Measurements from ENCODE around the gene COPZ1. TPM values are rescaled to one million over a fixed set of nuclear protein-coding genes. Genes with fewer than 3 reads are reported as not detected.

The COPZ1 gene
- total and polyA plus RNA-seq, 4 donors: 98.8 to 163 (median 136) TPM

DNA sequence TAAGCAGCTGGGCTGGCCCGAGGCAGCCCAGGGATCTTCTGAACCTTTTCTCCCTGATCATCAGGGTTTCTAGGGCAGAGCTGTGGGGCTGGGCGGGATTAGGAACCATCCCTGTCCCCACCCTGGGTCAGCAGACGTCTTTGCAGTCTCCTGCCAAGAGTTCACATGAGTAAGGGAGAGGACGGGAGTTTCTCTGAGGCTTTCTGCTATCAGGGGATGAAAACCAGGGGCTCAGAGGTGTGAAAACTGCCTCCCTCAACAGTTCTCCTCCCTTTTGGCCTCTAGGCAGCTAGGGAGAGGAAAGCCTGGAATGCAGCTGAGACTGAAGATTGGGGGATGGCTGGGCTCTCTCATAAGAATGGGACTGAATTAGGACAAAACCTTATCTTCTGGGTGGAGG, 51.7 kb downstream of the COPZ1 start:
- Histone ChIP-seq H3K4me3 (no peak overlapping the region), H3K27me3 (ENCODE audit: control insufficient read depth in 3 of 3, insufficient read depth in 3 of 3, low read length in 2 of 3) (no peaks in the 10 kb centered on the region), H3K9me3 (ENCODE audit: control insufficient read depth in 4 of 4, insufficient read depth in 3 of 4, low read length in 3 of 4) (no peaks in the 10 kb centered on the region), H3K4me1 (ENCODE audit: control insufficient read depth in 5 of 5, insufficient read depth in 5 of 5, low read length in 5 of 5) (peaks cover 0 to 38% (median 14%) of the 10 kb centered on the region in 5 donors), H3K9ac (ENCODE audit: insufficient read depth in 1 of 2, low read length in 2 of 2) (no peak overlapping the region), H3K27ac (ENCODE audit: low read depth in 1 of 2, low read length in 1 of 2) (peak overlapping the region in 1 of 2 donors; percentile 25), H3K36me3 (ENCODE audit: control insufficient read depth in 4 of 4, insufficient read depth in 4 of 4, low read length in 4 of 4) (peaks cover 0 to 9% (median 0%) of the 10 kb centered on the region in 4 donors)
- DNase-seq (no peak), ATAC-seq (ENCODE audit: insufficient read depth, low FRiP score) (no peak)
- TF ChIP-seq CTCF (IDR thresholded peaks at IDR 0.05; ENCODE audit: control extremely low read depth, extremely low read depth): no peak
- 85 to 90% methylated on average over 4 of the region's 4 CpGs for WGBS, 2 donors

GRCh38 chr12:54377007-54377406, 52.1 kb downstream of the COPZ1 start:
- no peak for TF ChIP-seq CTCF (IDR thresholded peaks at IDR 0.05; ENCODE audit: control extremely low read depth, extremely low read depth)
- no peak for ATAC-seq (ENCODE audit: insufficient read depth, low FRiP score)
- H3K9me3 ChIP-seq (ENCODE audit: control insufficient read depth in 4 of 4, insufficient read depth in 3 of 4, low read length in 3 of 4): no peaks in the 10 kb centered on the region
- no peak overlapping the region for H3K27ac ChIP-seq (ENCODE audit: low read depth in 1 of 2, low read length in 1 of 2)
- H3K4me3 ChIP-seq: no peak overlapping the region
- no peak for DNase-seq
- WGBS, 2 donors: 67 to 84% methylated on average over 2 of the region's 2 CpGs
- peaks cover 0 to 34% (median 10%) of the 10 kb centered on the region in 5 donors for H3K4me1 ChIP-seq (ENCODE audit: control insufficient read depth in 5 of 5, insufficient read depth in 5 of 5, low read length in 5 of 5)
- peaks cover 0 to 9% (median 0%) of the 10 kb centered on the region in 4 donors for H3K36me3 ChIP-seq (ENCODE audit: control insufficient read depth in 4 of 4, insufficient read depth in 4 of 4, low read length in 4 of 4)
- H3K9ac ChIP-seq (ENCODE audit: insufficient read depth in 1 of 2, low read length in 2 of 2): no peak overlapping the region
- H3K27me3 ChIP-seq (ENCODE audit: control insufficient read depth in 3 of 3, insufficient read depth in 3 of 3, low read length in 2 of 3): no peaks in the 10 kb centered on the region

DNA sequence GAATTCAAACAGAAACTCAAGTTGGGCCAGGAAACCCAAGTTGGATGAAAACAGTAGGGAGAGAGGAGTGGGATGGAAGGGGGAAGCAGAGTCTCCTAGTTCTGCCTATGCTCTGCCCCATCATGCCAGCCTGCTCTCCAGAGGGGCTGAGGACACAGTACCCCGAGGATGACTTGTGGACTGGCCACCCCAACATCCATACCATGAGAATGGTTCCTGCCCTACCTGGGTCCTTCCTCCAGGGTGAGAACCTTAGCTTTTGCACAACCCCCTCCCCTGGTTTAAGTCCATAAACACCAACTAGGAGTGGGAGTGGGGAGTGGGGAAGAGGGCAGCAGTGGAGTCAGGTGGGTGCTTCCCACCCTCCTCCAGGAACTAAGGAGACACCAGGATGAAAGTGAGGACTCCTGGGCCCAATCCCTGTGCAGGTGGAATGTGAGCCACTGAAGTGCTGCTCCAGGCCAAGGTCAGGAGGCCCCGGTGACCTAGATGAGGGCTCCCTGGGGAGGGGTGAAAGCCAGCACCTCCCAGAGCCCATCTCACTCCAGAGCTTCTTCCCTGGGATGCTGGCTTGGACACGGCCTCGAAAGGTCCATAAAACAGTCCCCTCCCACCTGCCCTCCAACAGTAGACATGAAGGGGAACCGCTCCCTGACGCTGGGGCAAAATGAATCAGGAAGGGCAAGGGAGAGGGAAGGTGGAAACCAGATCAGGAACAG, 53.0 kb downstream of the COPZ1 start:
- H3K36me3 ChIP-seq (ENCODE audit: control insufficient read depth in 4 of 4, insufficient read depth in 4 of 4, low read length in 4 of 4): peaks cover 0 to 9% (median 0%) of the 10 kb centered on the region in 4 donors
- no peak overlapping the region for H3K4me3 ChIP-seq
- ATAC-seq (ENCODE audit: insufficient read depth, low FRiP score): no peak
- peaks cover 0 to 27% (median 4%) of the 10 kb centered on the region in 5 donors for H3K4me1 ChIP-seq (ENCODE audit: control insufficient read depth in 5 of 5, insufficient read depth in 5 of 5, low read length in 5 of 5)
- no peaks in the 10 kb centered on the region for H3K9me3 ChIP-seq (ENCODE audit: control insufficient read depth in 4 of 4, insufficient read depth in 3 of 4, low read length in 3 of 4)
- 89 to 91% methylated on average over 6 of the region's 6 CpGs for WGBS, 2 donors
- no peak for DNase-seq
- H3K9ac ChIP-seq (ENCODE audit: insufficient read depth in 1 of 2, low read length in 2 of 2): no peak overlapping the region
- no peak for TF ChIP-seq CTCF (IDR thresholded peaks at IDR 0.05; ENCODE audit: control extremely low read depth, extremely low read depth)
- no peaks in the 10 kb centered on the region for H3K27me3 ChIP-seq (ENCODE audit: control insufficient read depth in 3 of 3, insufficient read depth in 3 of 3, low read length in 2 of 3)
- no peak overlapping the region for H3K27ac ChIP-seq (ENCODE audit: low read depth in 1 of 2, low read length in 1 of 2)
